IMR-90 (cell line): Measurements from ENCODE around the gene NET1. TPM values are rescaled to one million over a fixed set of nuclear protein-coding genes. Genes with fewer than 3 reads are reported as not detected.

Experiments
- ATAC-seq: fragments of 200-7000 bp; cut with Tn5 transposase; 2 replicates; pipeline ENCODE4 v1.9.1; 2020; ENCODE audit warnings: low read depth, mild to moderate bottlenecking, moderate library complexity
- BruUV-seq: library from RNA; stranded (reverse); fragments of 400-500 nt; replicated peaks from 2 replicates; lab custom pipeline; 2021; lab: Mats Ljungman, UMichigan
- CTCF ChIA-PET: fragments of 300-600 bp; formaldehyde crosslinking; extraction: SDS; loops from one replicate; lab custom pipeline; 2021; ENCODE audit warnings: antibody characterized with exemption; lab: Yijun Ruan, JAX
- POLR2A ChIA-PET: fragments of 300-600 bp; sonication (Branson Sonifier 250); formaldehyde crosslinking; loops from one replicate; lab custom pipeline; 2022; ENCODE audit warnings: antibody characterized with exemption; ENCODE audit not compliant: unreplicated experiment; lab: Charles Lee
- DNase-seq: peaks from one replicate; pipeline ENCODE4 v3.0.0; 2013
- H2AFZ ChIP-seq: replicated peaks from 2 replicates; pipeline ENCODE3; 2013; ENCODE audit warnings: low read length, mild to moderate bottlenecking; ENCODE audit not compliant: poor library complexity
- H2AK5ac ChIP-seq: 2 replicates; pipeline ENCODE4 v1.6.1; 2013; ENCODE audit warnings: low read depth, low read length, inconsistent platforms
- H2AK9ac ChIP-seq: replicated peaks from 2 replicates; pipeline ENCODE3; 2013; ENCODE audit warnings: mild to moderate bottlenecking, low read depth, low read length, moderate library complexity; ENCODE audit not compliant: poor library complexity
- H2BK120ac ChIP-seq: 2 replicates; pipeline ENCODE4 v1.6.1; 2013; ENCODE audit warnings: low read depth, low read length, inconsistent platforms
- H2BK15ac ChIP-seq: 3 replicates; pipeline ENCODE4 v1.6.1; 2013; ENCODE audit warnings: low read depth, low read length, inconsistent platforms
- H2BK20ac ChIP-seq: 2 replicates; pipeline ENCODE4 v1.6.1; 2013; ENCODE audit warnings: low read depth, mild to moderate bottlenecking, inconsistent platforms, low read length, moderate library complexity
- H2BK5ac ChIP-seq: 2 replicates; pipeline ENCODE4 v1.6.1; 2013; ENCODE audit warnings: mild to moderate bottlenecking, low read depth, low read length, inconsistent platforms; ENCODE audit not compliant: poor library complexity, severe bottlenecking
- H3K14ac ChIP-seq: replicated peaks from 2 replicates; pipeline ENCODE4 v1.6.1; 2013; ENCODE audit warnings: low read depth, low read length, inconsistent platforms
- H3K18ac ChIP-seq: 2 replicates; pipeline ENCODE4 v1.6.1; 2013; ENCODE audit warnings: low read depth, low read length, control low read depth
- H3K23ac ChIP-seq: 2 replicates; pipeline ENCODE4 v1.6.1; 2013; ENCODE audit warnings: low read depth, low read length, inconsistent platforms
- H3K27ac ChIP-seq: 2 replicates; pipeline ENCODE4 v1.5.1; 2013; ENCODE audit warnings: mild to moderate bottlenecking, control low read depth, low read length; ENCODE audit not compliant: insufficient read depth
- H3K27me3 ChIP-seq: 2 replicates; pipeline ENCODE4 v1.6.1; 2013; ENCODE audit warnings: low read length; ENCODE audit not compliant: control insufficient read depth, insufficient read depth
- H3K36me3 ChIP-seq: 2 replicates; pipeline ENCODE4 v1.6.1; 2013; ENCODE audit warnings: low read length, mixed read lengths; ENCODE audit not compliant: control insufficient read depth, insufficient read depth
- H3K4ac ChIP-seq: 2 replicates; pipeline ENCODE4 v1.6.1; 2013; ENCODE audit warnings: low read depth, low read length, inconsistent platforms
- H3K4me1 ChIP-seq: 2 replicates; pipeline ENCODE4 v1.6.1; 2013; ENCODE audit warnings: low read length, mixed read lengths; ENCODE audit not compliant: control insufficient read depth, insufficient read depth
- H3K4me2 ChIP-seq: 2 replicates; pipeline ENCODE4 v1.6.1; 2013; ENCODE audit warnings: low read depth, mild to moderate bottlenecking, control low read depth, low read length, moderate library complexity
- H3K4me3 ChIP-seq: 2 replicates; pipeline ENCODE4 v1.5.1; 2013; ENCODE audit warnings: low read depth, mild to moderate bottlenecking, control low read depth, low read length, moderate library complexity; ENCODE audit not compliant: insufficient read depth
- H3K56ac ChIP-seq: 2 replicates; pipeline ENCODE4 v1.6.1; 2013; ENCODE audit warnings: low read length, inconsistent platforms; ENCODE audit not compliant: insufficient read depth; ENCODE audit errors: extremely low read depth
- H3K79me1 ChIP-seq, 2 experiments: 2 replicates each; pipeline ENCODE4 v1.6.1; 2013; ENCODE audit warnings: low read length in 2 of 2, inconsistent platforms in 1 of 2, low read depth in 1 of 2
- H3K9ac ChIP-seq: 2 replicates; pipeline ENCODE4 v1.6.1; 2013; ENCODE audit warnings: low read depth, low read length, control low read depth
- H3K9me1 ChIP-seq: 2 replicates; pipeline ENCODE4 v1.6.1; 2013; ENCODE audit warnings: low read length, inconsistent platforms; ENCODE audit not compliant: insufficient read depth
- H3K9me3 ChIP-seq: 2 replicates; pipeline ENCODE4 v1.6.1; 2013; ENCODE audit warnings: low read length; ENCODE audit not compliant: control insufficient read depth, insufficient read depth
- H4K20me1 ChIP-seq: 2 replicates; pipeline ENCODE4 v1.6.1; 2013; ENCODE audit warnings: low read length, inconsistent platforms; ENCODE audit not compliant: insufficient read depth
- H4K5ac ChIP-seq: 2 replicates; pipeline ENCODE4 v1.6.1; 2013; ENCODE audit warnings: mild to moderate bottlenecking, low read depth, low read length, control low read depth
- H4K8ac ChIP-seq, 2 experiments: 2 replicates each; pipeline ENCODE4 v1.6.1; 2013; ENCODE audit warnings: low read depth in 2 of 2, low read length in 2 of 2, control low read depth in 1 of 2, inconsistent platforms in 1 of 2
- H4K91ac ChIP-seq: 2 replicates; pipeline ENCODE4 v1.6.1; 2013; ENCODE audit warnings: low read depth, low read length, inconsistent platforms; ENCODE audit not compliant: insufficient read depth
- BHLHE40 ChIP-seq: fragments of 150-350 bp; IDR thresholded peaks from 2 replicates; pipeline ENCODE4 v1.6.1; 2016; ENCODE audit warnings: mild to moderate bottlenecking, low read depth, low read length
- CTCF ChIP-seq: conservative IDR thresholded peaks from 2 replicates; pipeline ENCODE4 v1.5.1; 2012; ENCODE audit warnings: mild to moderate bottlenecking, low read depth, low read length, improper control_type of control experiment
- MAZ ChIP-seq: IDR thresholded peaks from 2 replicates; pipeline ENCODE4 v1.6.1; 2012; ENCODE audit warnings: low read depth, mild to moderate bottlenecking, low read length, improper control_type of control experiment, moderate library complexity, borderline replicate concordance
- POLR2A ChIP-seq: IDR thresholded peaks from 2 replicates; pipeline ENCODE4 v1.6.1; 2012; ENCODE audit warnings: mild to moderate bottlenecking, low read depth, low read length
- USF2 ChIP-seq: fragments of 150-350 bp; IDR thresholded peaks from 2 replicates; pipeline ENCODE4 v1.6.1; 2017; ENCODE audit warnings: mild to moderate bottlenecking, antibody characterized with exemption, low read length, low read depth
- WGBS, 2 experiments: methylation state at CpG; one replicate each; pipeline versions ENCODE4 v1.1.5 to v1.1.7; 2013; ENCODE audit warnings: missing lambda C conversion rate in 2 of 2; ENCODE audit not compliant: insufficient read length in 1 of 2; ENCODE audit errors: extremely low coverage in 2 of 2; 5-methylcytosine and 5-hydroxymethylcytosine counted together
- dilution Hi-C: fragments of 300-500 bp; cut with HindIII; formaldehyde crosslinking; loops from one replicate; pipeline ENCODE4 v1.14.3; 2018; ENCODE audit warnings: low sequenced_read_pairs; ENCODE audit not compliant: unreplicated experiment
- in situ Hi-C: fragments of 300-500 bp; cut with MboI; formaldehyde crosslinking; loops from 3 replicates; pipeline ENCODE4 v1.14.3; 2019; ENCODE audit warnings: low sequenced_read_pairs, inconsistent platforms, mixed read lengths
- intact Hi-C: fragments of 100-400 bp; cut with micrococcal nuclease; formaldehyde crosslinking; loops from 2 replicates; pipeline ENCODE4 v1.10.0; 2022
- polyA plus RNA-seq, 3 experiments: library from polyadenylated mRNA; depleted of rRNA; stranded (reverse); fragments of >200 nt; gene quantifications; 2 replicates each; pipeline ENCODE4 v1.2.3, GENCODE V29; 2012; ENCODE audit warnings: low replicate concordance in 1 of 3
- total RNA-seq: library from RNA; depleted of rRNA; stranded (reverse); fragments of >200 nt; gene quantifications from 2 replicates; pipeline ENCODE4 v1.2.3, GENCODE V29; 2012

NET1 gene
- total and polyA plus RNA-seq, 2 of the 4 experiments (the other 2 are of a cell fraction), result 20.0 to 54.7 TPM

GRCh38 chr10:5416981-5417380 is 4.6 kb downstream of the NET1 start:
- Histone ChIP-seq H3K9me1 (no peaks in the 10 kb centered on the region), H4K91ac (no peak overlapping the region), H3K27ac (no peak overlapping the region), H3K4ac (no peak overlapping the region), H3K56ac (no peak overlapping the region), H3K79me1 (peaks cover 17 to 27% of the 10 kb centered on the region in 2 experiments), H3K18ac (no peak overlapping the region), H3K4me3 (no peak overlapping the region), H3K9ac (no peak overlapping the region), H2BK5ac (no peak overlapping the region), H3K4me2 (no peak overlapping the region), H3K36me3 (no peaks in the 10 kb centered on the region), H2BK15ac (no peak overlapping the region), H4K8ac (no peak overlapping the region), H4K5ac (no peak overlapping the region), H2AK9ac (no peak overlapping the region), H2AK5ac (no peak overlapping the region), H2BK20ac (no peak overlapping the region), H4K20me1 (no peaks in the 10 kb centered on the region), H3K9me3 (no peaks in the 10 kb centered on the region), H3K14ac (no peak overlapping the region), H3K27me3 (no peaks in the 10 kb centered on the region), H2BK120ac (no peak overlapping the region), H3K4me1 (no peaks in the 10 kb centered on the region), H2AFZ (no peak overlapping the region), H3K23ac (no peak overlapping the region)
- no peak for DNase-seq
- no TSS peak for BruUV-seq
- ATAC-seq, result no peak
- intact Hi-C loops, result no loop called here
- 71% methylated on average over 1 of the region's 11 CpGs; no CpG with 5 or more reads in 1 of the 2 experiments for WGBS, 2 experiments
- POLR2A ChIA-PET, result no interaction called here
- CTCF ChIA-PET, result no interaction called here
- dilution Hi-C loops, result no loop called here
- in situ Hi-C loops, result no loop called here
- TF ChIP-seq BHLHE40 (no peak), CTCF (no peak), POLR2A (no peak), USF2 (no peak), MAZ (no peak)
